ENCODE results near the gene KRR1.

The KRR1 gene

GRCh38 chr12:75511116-75512048 is at the start of gene KRR1:
Gene KRR1, minus strand, starts transcription at chr12:75511609. Its CDS starts 12 bp downstream, at chr12:75511597.
- peaks cover 3% of the 10 kb centered on the region for H3K4me1 ChIP-seq (ENCODE audit: control insufficient read depth, low read depth, low read length)
- H3K9ac ChIP-seq (ENCODE audit: low read length) = peak within 1 kb of the TSS; percentile 96
- H3K27me3 ChIP-seq (ENCODE audit: control insufficient read depth, insufficient read depth, low read length) = no peaks in the 10 kb centered on the region
- H3K9me3 ChIP-seq (ENCODE audit: control insufficient read depth, low read depth, low read length) = no peaks in the 10 kb centered on the region
- H3K27ac ChIP-seq (ENCODE audit: low read length) = peak within 1 kb of the TSS; percentile 79
- H3K36me3 ChIP-seq (ENCODE audit: control insufficient read depth, low read depth, low read length) = peaks cover 11% of the 10 kb centered on the region
- peak within 1 kb of the TSS; percentile 92 for H3K4me3 ChIP-seq (ENCODE audit: low read length)

DNA sequence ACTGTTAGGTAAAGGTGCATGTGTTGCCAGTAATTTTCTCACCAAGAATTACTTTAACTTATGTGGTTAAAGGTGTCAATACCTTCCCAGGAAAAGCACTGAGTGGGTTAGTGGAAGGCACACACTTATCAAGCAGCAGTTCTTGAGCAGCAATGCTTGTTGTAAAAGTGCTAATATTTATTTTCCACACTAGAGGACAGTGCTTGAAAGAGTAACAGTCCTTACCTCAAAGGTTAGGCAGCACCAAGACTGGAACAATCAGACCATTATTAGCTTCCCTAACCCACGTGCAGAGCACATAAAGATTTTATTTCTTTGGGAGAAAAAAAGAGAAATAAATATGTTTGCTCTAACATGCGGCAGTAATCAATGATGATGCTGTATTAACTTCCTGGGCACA is 48.8 kb upstream of the KRR1 start:
- H3K9me3 ChIP-seq (ENCODE audit: control insufficient read depth, low read depth, low read length) = no peaks in the 10 kb centered on the region
- no peak overlapping the region for H3K9ac ChIP-seq (ENCODE audit: low read length)
- H3K27me3 ChIP-seq (ENCODE audit: control insufficient read depth, insufficient read depth, low read length) = no peaks in the 10 kb centered on the region
- no peak overlapping the region for H3K4me3 ChIP-seq (ENCODE audit: low read length)
- H3K36me3 ChIP-seq (ENCODE audit: control insufficient read depth, low read depth, low read length) = no peaks in the 10 kb centered on the region
- no peak overlapping the region for H3K27ac ChIP-seq (ENCODE audit: low read length)
- no peaks in the 10 kb centered on the region for H3K4me1 ChIP-seq (ENCODE audit: control insufficient read depth, low read depth, low read length)

DNA sequence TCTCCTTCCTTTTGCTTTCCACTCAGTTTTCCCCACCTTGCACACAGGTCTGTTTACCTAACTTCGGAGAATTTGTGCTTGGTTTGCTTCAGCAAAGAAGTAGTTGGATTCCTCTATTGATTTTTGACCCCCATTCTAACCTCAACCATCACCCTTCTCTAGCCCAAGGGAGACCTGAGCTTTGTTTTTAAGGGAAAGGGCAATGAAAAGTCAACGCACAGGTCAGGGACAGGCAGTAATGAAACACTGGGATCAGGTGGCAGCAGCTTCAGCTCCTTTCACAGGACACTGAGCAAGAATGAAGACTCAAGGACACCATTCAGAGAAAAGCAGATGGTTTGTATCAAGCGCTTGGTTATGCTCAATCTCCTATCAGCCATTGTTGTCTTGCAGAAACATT is 46.9 kb upstream of the KRR1 start:
- no peak overlapping the region for H3K9ac ChIP-seq (ENCODE audit: low read length)
- no peaks in the 10 kb centered on the region for H3K36me3 ChIP-seq (ENCODE audit: control insufficient read depth, low read depth, low read length)
- H3K27ac ChIP-seq (ENCODE audit: low read length) = no peak overlapping the region
- H3K27me3 ChIP-seq (ENCODE audit: control insufficient read depth, insufficient read depth, low read length) = no peaks in the 10 kb centered on the region
- no peak overlapping the region for H3K4me3 ChIP-seq (ENCODE audit: low read length)
- H3K9me3 ChIP-seq (ENCODE audit: control insufficient read depth, low read depth, low read length) = no peaks in the 10 kb centered on the region
- peaks cover 7% of the 10 kb centered on the region for H3K4me1 ChIP-seq (ENCODE audit: control insufficient read depth, low read depth, low read length)

DNA sequence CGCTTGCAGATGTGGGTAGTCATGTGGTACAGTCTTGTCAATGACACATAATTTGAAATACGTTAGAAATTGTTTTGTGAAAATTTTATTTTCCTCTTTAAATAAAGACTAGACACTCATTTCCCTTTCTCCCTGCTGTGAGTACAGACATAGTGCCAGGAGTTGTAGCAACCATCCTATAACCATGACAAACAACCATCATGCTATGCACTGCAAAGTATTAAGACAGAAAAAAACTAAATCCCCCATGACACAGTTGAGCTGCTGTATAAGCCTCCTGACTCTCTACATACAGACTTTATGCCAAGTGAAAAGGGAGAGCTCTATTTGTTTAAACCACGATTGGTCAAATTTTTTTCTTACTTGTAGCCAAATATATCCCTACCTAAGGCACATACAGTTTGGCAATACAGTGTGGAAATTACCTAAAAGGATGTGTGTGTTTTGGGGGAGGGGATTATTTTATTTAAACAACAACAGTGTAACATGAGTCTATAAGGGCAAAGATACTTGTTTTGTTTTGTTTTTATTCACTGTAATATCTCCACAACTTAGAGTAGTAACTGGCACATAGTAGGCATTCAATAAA is 45.0 kb upstream of the KRR1 start:
- Histone ChIP-seq H3K27ac (ENCODE audit: low read length) (no peak overlapping the region), H3K4me3 (ENCODE audit: low read length) (no peak overlapping the region), H3K9me3 (ENCODE audit: control insufficient read depth, low read depth, low read length) (no peaks in the 10 kb centered on the region), H3K36me3 (ENCODE audit: control insufficient read depth, low read depth, low read length) (no peaks in the 10 kb centered on the region), H3K9ac (ENCODE audit: low read length) (no peak overlapping the region), H3K27me3 (ENCODE audit: control insufficient read depth, insufficient read depth, low read length) (no peaks in the 10 kb centered on the region), H3K4me1 (ENCODE audit: control insufficient read depth, low read depth, low read length) (peaks cover 8% of the 10 kb centered on the region)

DNA sequence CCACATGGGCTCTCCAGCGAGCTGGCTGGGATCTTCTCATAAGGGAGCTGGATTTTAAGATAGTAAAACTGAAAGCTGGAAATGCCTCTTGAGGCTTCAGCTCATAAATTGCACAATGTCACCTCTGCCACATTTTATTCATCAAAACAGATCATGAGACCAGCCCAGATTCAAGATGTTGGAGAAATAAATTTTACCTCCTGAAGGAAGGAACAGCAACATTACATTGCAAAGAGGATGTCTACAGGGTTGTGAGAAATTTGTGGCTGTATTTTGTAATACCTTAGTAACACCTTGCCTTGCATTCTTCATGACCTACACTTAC is 43.1 kb upstream of the KRR1 start:
- Histone ChIP-seq H3K4me1 (ENCODE audit: control insufficient read depth, low read depth, low read length) (peaks cover 8% of the 10 kb centered on the region), H3K27ac (ENCODE audit: low read length) (no peak overlapping the region), H3K9me3 (ENCODE audit: control insufficient read depth, low read depth, low read length) (no peaks in the 10 kb centered on the region), H3K27me3 (ENCODE audit: control insufficient read depth, insufficient read depth, low read length) (no peaks in the 10 kb centered on the region), H3K4me3 (ENCODE audit: low read length) (no peak overlapping the region), H3K9ac (ENCODE audit: low read length) (no peak overlapping the region), H3K36me3 (ENCODE audit: control insufficient read depth, low read depth, low read length) (no peaks in the 10 kb centered on the region)

- H3K27me3 ChIP-seq (ENCODE audit: control insufficient read depth, insufficient read depth, low read length) = no peaks in the 10 kb centered on the region
- no peak overlapping the region for H3K9ac ChIP-seq (ENCODE audit: low read length)
- H3K4me1 ChIP-seq (ENCODE audit: control insufficient read depth, low read depth, low read length) = peaks cover 8% of the 10 kb centered on the region
- H3K27ac ChIP-seq (ENCODE audit: low read length) = no peak overlapping the region
- no peaks in the 10 kb centered on the region for H3K36me3 ChIP-seq (ENCODE audit: control insufficient read depth, low read depth, low read length)
- no peak overlapping the region for H3K4me3 ChIP-seq (ENCODE audit: low read length)
- no peaks in the 10 kb centered on the region for H3K9me3 ChIP-seq (ENCODE audit: control insufficient read depth, low read depth, low read length)
Observed at GRCh38 chr12:75553836-75554555, 42.6 kb upstream of the KRR1 start.

GRCh38 chr12:75553398-75553797 is 42.0 kb upstream of the KRR1 start:
- Histone ChIP-seq H3K9ac (ENCODE audit: low read length) (no peak overlapping the region), H3K9me3 (ENCODE audit: control insufficient read depth, low read depth, low read length) (no peaks in the 10 kb centered on the region), H3K27me3 (ENCODE audit: control insufficient read depth, insufficient read depth, low read length) (no peaks in the 10 kb centered on the region), H3K27ac (ENCODE audit: low read length) (no peak overlapping the region), H3K36me3 (ENCODE audit: control insufficient read depth, low read depth, low read length) (no peaks in the 10 kb centered on the region), H3K4me3 (ENCODE audit: low read length) (no peak overlapping the region), H3K4me1 (ENCODE audit: control insufficient read depth, low read depth, low read length) (peaks cover 14% of the 10 kb centered on the region)

- H3K4me3 ChIP-seq (ENCODE audit: low read length) = no peak overlapping the region
- H3K9ac ChIP-seq (ENCODE audit: low read length) = no peak overlapping the region
- no peaks in the 10 kb centered on the region for H3K27me3 ChIP-seq (ENCODE audit: control insufficient read depth, insufficient read depth, low read length)
- H3K4me1 ChIP-seq (ENCODE audit: control insufficient read depth, low read depth, low read length) = peaks cover 14% of the 10 kb centered on the region
- H3K27ac ChIP-seq (ENCODE audit: low read length) = no peak overlapping the region
- no peaks in the 10 kb centered on the region for H3K36me3 ChIP-seq (ENCODE audit: control insufficient read depth, low read depth, low read length)
- no peaks in the 10 kb centered on the region for H3K9me3 ChIP-seq (ENCODE audit: control insufficient read depth, low read depth, low read length)
Observed at GRCh38 chr12:75551477-75551876, 40.1 kb upstream of the KRR1 start.

- Histone ChIP-seq H3K4me3 (ENCODE audit: low read length) (no peak overlapping the region), H3K4me1 (ENCODE audit: control insufficient read depth, low read depth, low read length) (peaks cover 14% of the 10 kb centered on the region), H3K27ac (ENCODE audit: low read length) (no peak overlapping the region), H3K36me3 (ENCODE audit: control insufficient read depth, low read depth, low read length) (no peaks in the 10 kb centered on the region), H3K27me3 (ENCODE audit: control insufficient read depth, insufficient read depth, low read length) (no peaks in the 10 kb centered on the region), H3K9me3 (ENCODE audit: control insufficient read depth, low read depth, low read length) (no peaks in the 10 kb centered on the region), H3K9ac (ENCODE audit: low read length) (no peak overlapping the region)
Observed at GRCh38 chr12:75550401-75551240, 39.2 kb upstream of the KRR1 start.

- Histone ChIP-seq H3K9me3 (ENCODE audit: control insufficient read depth, low read depth, low read length) (no peaks in the 10 kb centered on the region), H3K9ac (ENCODE audit: low read length) (no peak overlapping the region), H3K27me3 (ENCODE audit: control insufficient read depth, insufficient read depth, low read length) (no peaks in the 10 kb centered on the region), H3K4me1 (ENCODE audit: control insufficient read depth, low read depth, low read length) (peaks cover 14% of the 10 kb centered on the region), H3K4me3 (ENCODE audit: low read length) (no peak overlapping the region), H3K36me3 (ENCODE audit: control insufficient read depth, low read depth, low read length) (no peaks in the 10 kb centered on the region), H3K27ac (ENCODE audit: low read length) (no peak overlapping the region)
Observed at GRCh38 chr12:75549989-75550388, 38.6 kb upstream of the KRR1 start.

DNA sequence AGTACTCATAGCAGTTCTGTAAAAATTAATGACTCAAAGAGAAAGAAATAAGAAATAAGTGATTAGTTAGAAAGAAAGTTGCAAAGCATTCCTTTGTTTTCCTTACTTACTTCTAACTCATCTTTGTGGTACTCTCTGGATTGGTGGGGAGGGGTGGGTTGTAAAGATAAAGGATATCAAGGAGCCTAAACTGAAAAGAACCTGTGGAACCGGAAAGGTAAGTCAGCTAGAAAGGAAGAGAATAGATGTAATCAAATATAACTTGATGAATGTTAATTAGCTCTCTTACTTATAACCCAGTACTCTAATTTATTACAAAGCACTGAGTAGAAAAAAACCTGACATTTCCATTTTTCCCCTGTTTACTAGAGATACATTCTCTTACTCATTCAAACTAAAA is 37.5 kb upstream of the KRR1 start:
- Histone ChIP-seq H3K36me3 (ENCODE audit: control insufficient read depth, low read depth, low read length) (no peaks in the 10 kb centered on the region), H3K27me3 (ENCODE audit: control insufficient read depth, insufficient read depth, low read length) (no peaks in the 10 kb centered on the region), H3K27ac (ENCODE audit: low read length) (no peak overlapping the region), H3K4me1 (ENCODE audit: control insufficient read depth, low read depth, low read length) (peaks cover 13% of the 10 kb centered on the region), H3K4me3 (ENCODE audit: low read length) (no peak overlapping the region), H3K9ac (ENCODE audit: low read length) (no peak overlapping the region), H3K9me3 (ENCODE audit: control insufficient read depth, low read depth, low read length) (no peaks in the 10 kb centered on the region)

Data from iPS-18a (cell line).